ENCODE results near the gene SLC39A10. TPM values are rescaled to one million over a fixed set of nuclear protein-coding genes. Genes with fewer than 3 reads are reported as not detected.

SLC39A10 gene
- total RNA-seq, 2 experiments from 2014 or later = 36.1 to 37.4 TPM

DNA sequence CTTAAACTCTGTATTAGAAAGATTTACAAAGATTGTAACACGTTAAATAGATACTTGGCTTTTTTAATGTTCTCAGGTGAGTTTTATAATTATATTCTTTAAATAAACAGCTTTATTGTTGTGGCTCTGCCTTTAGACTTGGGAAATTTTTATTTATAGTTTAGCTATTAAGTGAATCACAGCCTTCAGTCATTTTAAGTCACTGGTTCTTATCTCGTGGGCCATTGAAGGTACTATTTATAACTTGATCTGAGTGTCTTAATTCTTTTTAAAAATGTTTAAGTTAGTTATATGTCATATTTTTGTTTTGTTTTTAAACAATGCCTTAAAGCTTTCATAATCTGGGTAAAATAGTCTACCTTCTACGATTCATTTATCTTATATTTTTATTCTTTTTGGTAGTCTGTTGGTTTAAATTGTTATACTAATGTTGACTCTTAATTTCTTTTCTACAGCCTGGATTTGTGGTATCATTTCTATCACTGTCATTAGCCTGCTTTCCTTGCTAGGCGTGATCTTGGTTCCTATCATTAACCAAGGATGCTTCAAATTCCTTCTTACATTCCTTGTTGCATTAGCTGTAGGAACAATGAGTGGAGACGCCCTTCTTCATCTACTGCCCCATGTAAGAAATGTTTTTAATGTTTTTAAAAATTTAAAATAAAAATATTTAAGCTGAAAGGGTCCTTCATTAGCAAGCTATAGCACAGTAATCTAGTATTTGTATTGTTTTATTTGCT is 49.3 kb downstream of the SLC39A10 start:
- Mint-ChIP-seq H3K4me3 (no peak overlapping the region), H3K9me3 (peaks cover 1% of the 10 kb centered on the region), H3K4me1 (ENCODE audit: low read depth) (no peaks in the 10 kb centered on the region), H3K27ac (no peak overlapping the region), H3K27me3 (no peaks in the 10 kb centered on the region), H3K36me3 (peaks cover 27% of the 10 kb centered on the region)
- no peak for DNase-seq
- intact Hi-C loops (cut with micrococcal nuclease) = no loop called here
- POLR2A ChIA-PET = no interaction called here
- CTCF ChIA-PET = no interaction called here

DNA sequence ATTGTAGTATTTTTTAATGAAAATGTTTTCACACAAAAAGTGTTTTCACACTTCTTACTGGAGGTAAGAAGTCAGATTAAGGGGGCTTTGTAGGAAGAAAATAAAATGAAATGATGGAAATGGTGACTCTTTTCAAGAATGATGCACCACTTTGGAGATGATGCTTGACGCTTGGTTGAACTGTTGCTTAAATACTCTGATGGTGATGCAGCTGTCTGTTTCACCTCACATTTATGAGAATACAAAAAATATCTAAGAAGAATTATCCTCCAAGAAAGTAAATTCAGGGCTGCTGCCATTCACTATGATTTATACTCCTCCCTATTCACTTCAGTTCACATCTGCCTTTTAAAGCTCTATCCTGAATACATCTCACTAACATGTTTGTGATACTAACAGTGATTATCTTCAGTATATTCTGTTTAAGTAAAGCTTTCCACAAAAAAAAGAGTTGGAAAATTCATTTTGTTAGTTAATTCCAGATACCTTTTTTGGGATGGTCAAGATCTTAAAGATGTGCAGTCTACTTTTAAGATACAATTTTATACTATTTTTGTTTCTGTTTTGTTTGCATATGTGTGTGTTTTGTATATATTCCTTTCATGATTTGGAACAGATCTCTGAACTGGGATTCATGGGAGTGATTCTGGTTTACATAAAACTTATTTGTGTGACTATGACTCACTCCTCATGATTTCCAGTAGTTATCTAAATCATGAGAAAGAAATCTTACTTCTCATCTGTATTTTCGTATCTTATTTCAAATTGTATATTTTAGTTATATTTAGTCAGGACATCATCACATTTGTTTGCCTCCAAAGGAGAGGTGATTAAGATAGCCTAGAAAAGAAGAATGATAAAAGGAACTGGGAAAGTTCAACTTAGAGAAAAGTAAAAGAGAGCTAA is 53.1 kb downstream of the SLC39A10 start:
- DNase-seq = no peak
- Mint-ChIP-seq H3K36me3 (peaks cover 25% of the 10 kb centered on the region), H3K27ac (no peak overlapping the region), H3K27me3 (no peaks in the 10 kb centered on the region), H3K4me1 (ENCODE audit: low read depth) (no peaks in the 10 kb centered on the region), H3K4me3 (no peak overlapping the region), H3K9me3 (no peaks in the 10 kb centered on the region)
- ChIA-PET POLR2A (no interaction called here), CTCF (interaction anchor here (0.8 kb wide), 1 partner anchor 17 kb away, joined by 3 read pairs; no protein-coding TSS in a partner anchor)
- intact Hi-C loops (cut with micrococcal nuclease) = no loop called here

DNA sequence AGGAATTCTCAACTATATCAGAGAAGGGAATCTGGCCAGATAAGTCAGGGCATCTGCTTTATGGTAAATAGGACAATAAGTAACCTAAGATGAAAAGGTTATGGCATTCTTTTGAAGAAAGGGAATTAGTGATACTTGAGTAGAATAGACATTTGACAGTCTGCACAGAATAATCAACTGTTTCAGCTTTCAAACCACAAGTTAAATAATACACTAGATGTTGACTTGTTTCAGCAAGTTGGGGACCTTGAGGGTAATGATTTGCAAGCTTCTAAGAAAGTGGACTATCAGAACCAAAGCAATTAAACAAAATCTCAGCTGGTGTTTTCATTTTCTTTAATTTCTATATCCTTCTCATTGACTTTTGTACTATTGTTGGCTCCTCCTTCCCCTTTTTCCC is 54.5 kb downstream of the SLC39A10 start:
- Mint-ChIP-seq H3K4me3 (no peak overlapping the region), H3K4me1 (ENCODE audit: low read depth) (no peaks in the 10 kb centered on the region), H3K36me3 (peaks cover 33% of the 10 kb centered on the region), H3K9me3 (no peaks in the 10 kb centered on the region), H3K27ac (no peak overlapping the region), H3K27me3 (no peaks in the 10 kb centered on the region)
- intact Hi-C loops (cut with micrococcal nuclease) = no loop called here
- no peak for DNase-seq
- POLR2A ChIA-PET = no interaction called here
- CTCF ChIA-PET = no interaction called here

DNA sequence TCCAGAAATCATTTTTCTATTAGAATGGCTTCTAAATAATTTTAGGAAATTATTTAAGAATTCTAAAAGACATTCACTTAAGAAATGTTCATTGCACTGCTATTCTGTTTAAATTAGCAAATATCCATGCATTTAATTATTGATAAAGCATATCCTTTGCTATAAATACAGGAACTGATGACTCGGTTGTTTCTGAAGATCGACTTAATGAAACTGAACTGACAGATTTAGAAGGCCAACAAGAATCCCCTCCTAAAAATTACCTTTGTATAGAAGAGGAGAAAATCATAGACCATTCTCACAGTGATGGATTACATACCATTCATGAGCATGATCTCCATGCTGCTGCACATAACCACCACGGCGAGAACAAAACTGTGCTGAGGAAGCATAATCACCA is 59.4 kb downstream of the SLC39A10 start:
- POLR2A ChIA-PET = no interaction called here
- H3K9me3 Mint-ChIP-seq = no peaks in the 10 kb centered on the region
- no peak overlapping the region for H3K4me3 Mint-ChIP-seq
- no peaks in the 10 kb centered on the region for H3K27me3 Mint-ChIP-seq
- H3K36me3 Mint-ChIP-seq = peaks cover 48% of the 10 kb centered on the region
- DNase-seq = no peak
- no peak overlapping the region for H3K27ac Mint-ChIP-seq
- CTCF ChIA-PET = no interaction called here
- intact Hi-C loops (cut with micrococcal nuclease) = no loop called here
- peaks cover 2% of the 10 kb centered on the region for H3K4me1 Mint-ChIP-seq (ENCODE audit: low read depth)

DNA sequence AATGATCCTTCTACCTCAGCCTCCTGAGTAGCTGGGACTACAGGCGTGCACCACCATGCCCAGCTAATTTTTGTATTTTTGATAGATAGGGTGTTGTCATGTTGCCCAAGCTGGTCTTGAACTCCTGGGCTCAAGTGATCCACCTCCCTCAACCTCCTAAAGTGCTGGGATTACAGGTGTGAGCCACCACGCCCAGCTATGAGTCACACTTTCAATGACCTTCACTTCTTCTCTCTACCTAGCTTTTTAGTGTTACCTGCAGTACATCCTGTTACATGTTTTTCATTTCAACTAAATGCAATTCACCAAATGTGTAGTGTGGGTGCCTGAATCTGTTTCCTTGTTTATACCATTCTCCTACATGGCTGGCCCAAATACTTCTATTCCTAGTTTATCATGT is 64.0 kb downstream of the SLC39A10 start:
- Mint-ChIP-seq H3K27ac (no peak overlapping the region), H3K27me3 (no peaks in the 10 kb centered on the region), H3K4me3 (no peak overlapping the region), H3K9me3 (no peaks in the 10 kb centered on the region), H3K4me1 (ENCODE audit: low read depth) (peaks cover 2% of the 10 kb centered on the region), H3K36me3 (peaks cover 39% of the 10 kb centered on the region)
- intact Hi-C loops (cut with micrococcal nuclease) = no loop called here
- ChIA-PET CTCF (no interaction called here), POLR2A (no interaction called here)
- no peak for DNase-seq

DNA sequence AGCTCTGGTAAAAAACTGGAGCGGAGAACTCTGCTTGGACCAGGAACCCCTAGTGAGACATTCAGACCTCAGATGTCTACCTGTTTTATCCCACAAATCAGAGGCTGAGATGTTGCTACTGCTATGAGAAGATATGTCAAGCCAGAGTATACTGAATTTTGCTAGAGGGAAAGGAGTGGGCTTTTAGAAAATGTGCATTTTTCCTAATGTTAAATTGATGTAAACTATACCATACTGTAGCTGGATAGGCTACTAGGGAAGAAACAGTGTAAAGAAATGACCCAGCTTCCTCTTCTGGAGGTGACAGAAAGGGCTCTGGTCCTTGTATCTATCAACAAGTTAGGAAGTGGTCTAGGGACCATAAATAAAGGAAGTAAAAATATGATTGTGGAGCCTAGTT is 65.0 kb downstream of the SLC39A10 start:
- intact Hi-C loops (cut with micrococcal nuclease) = no loop called here
- H3K4me1 Mint-ChIP-seq (ENCODE audit: low read depth) = peaks cover 2% of the 10 kb centered on the region
- DNase-seq = no peak
- no peak overlapping the region for H3K27ac Mint-ChIP-seq
- POLR2A ChIA-PET = no interaction called here
- H3K27me3 Mint-ChIP-seq = no peaks in the 10 kb centered on the region
- no peak overlapping the region for H3K4me3 Mint-ChIP-seq
- peaks cover 31% of the 10 kb centered on the region for H3K36me3 Mint-ChIP-seq
- CTCF ChIA-PET = no interaction called here
- no peaks in the 10 kb centered on the region for H3K9me3 Mint-ChIP-seq

DNA sequence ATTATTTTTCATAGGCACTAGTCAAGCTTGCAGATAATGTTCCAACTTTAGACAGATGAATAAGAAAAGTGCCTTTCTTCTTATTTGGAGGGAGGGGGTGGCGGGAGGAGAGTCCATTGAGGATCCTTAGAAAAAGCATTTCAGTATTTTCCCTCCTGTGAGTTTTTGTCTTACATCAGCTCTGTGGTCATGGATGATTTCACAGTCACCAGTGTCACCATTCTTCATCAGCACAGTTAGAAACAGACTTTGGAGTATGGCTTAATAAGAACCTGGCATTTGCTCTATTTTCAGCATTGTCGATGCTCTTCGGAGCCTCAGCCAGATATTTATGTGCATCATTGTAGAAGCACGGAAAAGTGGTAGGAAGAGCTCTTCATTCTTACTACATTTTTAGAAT is 70.1 kb downstream of the SLC39A10 start:
- DNase-seq = no peak
- intact Hi-C loops (cut with micrococcal nuclease) = no loop called here
- H3K36me3 Mint-ChIP-seq = peaks cover 41% of the 10 kb centered on the region
- ChIA-PET CTCF (interaction anchor here (1.3 kb wide), 1 partner anchor 17 kb away, joined by 3 read pairs; no protein-coding TSS in a partner anchor), POLR2A (no interaction called here)
- no peak overlapping the region for H3K4me3 Mint-ChIP-seq
- H3K4me1 Mint-ChIP-seq (ENCODE audit: low read depth) = no peaks in the 10 kb centered on the region
- no peaks in the 10 kb centered on the region for H3K9me3 Mint-ChIP-seq
- H3K27me3 Mint-ChIP-seq = no peaks in the 10 kb centered on the region
- no peak overlapping the region for H3K27ac Mint-ChIP-seq

DNA sequence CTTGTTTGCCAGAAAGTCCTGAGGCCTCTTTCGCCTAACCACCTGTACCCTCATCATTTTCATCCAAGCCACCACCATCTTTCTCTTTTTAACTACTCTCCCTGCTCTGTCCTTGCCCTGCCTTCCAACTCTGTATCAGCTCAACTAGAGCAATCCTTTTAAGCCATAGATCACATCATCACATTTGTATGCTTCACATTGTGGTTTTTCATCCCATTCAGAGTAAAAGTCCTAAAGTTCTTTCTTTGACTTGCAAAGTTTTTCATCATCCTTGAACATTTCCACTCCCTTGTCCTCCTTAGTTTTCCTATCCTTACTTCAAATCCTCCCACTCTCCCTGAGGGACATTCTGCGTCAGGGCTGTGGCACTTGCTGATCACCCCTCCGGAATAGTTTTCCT is 73.9 kb downstream of the SLC39A10 start:
- no peaks in the 10 kb centered on the region for H3K9me3 Mint-ChIP-seq
- intact Hi-C loops (cut with micrococcal nuclease) = no loop called here
- DNase-seq = no peak
- POLR2A ChIA-PET = no interaction called here
- no peaks in the 10 kb centered on the region for H3K4me1 Mint-ChIP-seq (ENCODE audit: low read depth)
- peaks cover 52% of the 10 kb centered on the region for H3K36me3 Mint-ChIP-seq
- CTCF ChIA-PET = no interaction called here
- no peaks in the 10 kb centered on the region for H3K27me3 Mint-ChIP-seq
- no peak overlapping the region for H3K4me3 Mint-ChIP-seq
- no peak overlapping the region for H3K27ac Mint-ChIP-seq

DNA sequence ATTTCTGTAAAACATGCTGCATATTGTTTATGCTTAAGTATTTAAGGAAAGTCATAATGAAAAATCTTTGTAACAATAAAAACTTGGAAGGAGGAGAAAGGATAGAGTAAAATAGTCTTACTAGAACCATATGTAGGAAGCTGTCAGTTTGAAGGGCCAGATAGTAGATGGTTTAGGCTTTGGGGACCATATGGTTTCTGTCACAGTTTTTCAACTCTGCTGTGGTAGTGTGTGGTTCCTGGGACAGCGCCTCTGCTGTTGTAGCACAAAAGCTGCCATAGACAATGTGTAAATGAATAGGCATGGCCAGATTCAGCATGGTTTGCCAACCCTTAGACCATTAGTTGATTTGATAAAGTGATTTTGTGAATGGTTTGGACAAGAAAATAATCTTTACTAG is 75.5 kb downstream of the SLC39A10 start:
- Mint-ChIP-seq H3K27me3 (no peaks in the 10 kb centered on the region), H3K36me3 (peaks cover 53% of the 10 kb centered on the region), H3K4me3 (no peak overlapping the region), H3K4me1 (ENCODE audit: low read depth) (no peaks in the 10 kb centered on the region), H3K27ac (no peak overlapping the region), H3K9me3 (no peaks in the 10 kb centered on the region)
- intact Hi-C loops (cut with micrococcal nuclease) = no loop called here
- ChIA-PET CTCF (no interaction called here), POLR2A (no interaction called here)
- no peak for DNase-seq

DNA sequence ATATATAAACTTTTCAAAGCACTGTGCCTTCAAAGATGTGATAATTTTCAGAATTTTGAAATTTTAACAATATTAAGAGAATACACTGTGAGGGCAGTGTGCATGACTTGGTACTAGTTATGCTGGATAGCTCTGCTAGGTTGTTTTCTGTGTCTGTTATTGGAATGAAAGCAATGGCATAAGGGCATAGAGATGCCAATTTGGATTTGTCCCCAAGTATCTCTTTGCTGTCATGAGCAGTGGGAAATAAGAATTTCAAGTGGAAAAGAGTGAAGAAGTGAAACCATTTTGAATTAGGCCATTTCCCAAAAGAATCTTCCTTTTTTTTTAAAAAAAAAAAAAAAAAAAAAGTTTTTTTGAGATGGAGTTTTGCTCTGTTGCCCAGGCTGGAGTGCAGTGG is 76.8 kb downstream of the SLC39A10 start:
- DNase-seq = no peak
- Mint-ChIP-seq H3K4me3 (no peak overlapping the region), H3K27ac (no peak overlapping the region), H3K9me3 (no peaks in the 10 kb centered on the region), H3K4me1 (ENCODE audit: low read depth) (no peaks in the 10 kb centered on the region), H3K27me3 (no peaks in the 10 kb centered on the region), H3K36me3 (peaks cover 58% of the 10 kb centered on the region)
- POLR2A ChIA-PET = interaction anchor here (0.8 kb wide), 1 partner anchor 32 kb away, joined by 4 read pairs; no protein-coding TSS in a partner anchor
- intact Hi-C loops (cut with micrococcal nuclease) = no loop called here
- CTCF ChIA-PET = no interaction called here

DNA sequence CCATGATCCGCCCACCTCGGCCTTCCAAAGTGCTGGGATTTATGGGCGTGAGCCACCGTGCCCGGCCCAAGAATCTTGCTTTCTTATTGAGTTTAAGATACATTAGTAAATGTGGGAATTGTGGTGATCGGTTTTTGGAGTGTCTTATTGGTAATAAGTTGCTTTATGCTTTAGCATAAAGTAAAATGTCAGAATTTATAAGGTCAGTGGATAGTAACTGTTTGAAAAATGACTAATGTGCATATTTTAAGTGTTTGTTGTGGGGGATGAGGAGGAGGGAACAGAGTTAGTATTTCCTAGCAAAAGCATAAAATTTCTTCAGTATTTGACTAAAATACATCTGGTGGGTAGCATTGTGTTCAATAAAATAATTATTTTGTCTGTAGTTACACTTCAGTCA is 77.4 kb downstream of the SLC39A10 start:
- H3K4me1 Mint-ChIP-seq (ENCODE audit: low read depth) = no peaks in the 10 kb centered on the region
- H3K36me3 Mint-ChIP-seq = peaks cover 58% of the 10 kb centered on the region
- POLR2A ChIA-PET = interaction anchor here (0.8 kb wide), 1 partner anchor 32 kb away, joined by 4 read pairs; no protein-coding TSS in a partner anchor
- no peaks in the 10 kb centered on the region for H3K9me3 Mint-ChIP-seq
- intact Hi-C loops (cut with micrococcal nuclease) = no loop called here
- no peak overlapping the region for H3K4me3 Mint-ChIP-seq
- H3K27me3 Mint-ChIP-seq = no peaks in the 10 kb centered on the region
- CTCF ChIA-PET = interaction anchor here (0.5 kb wide), 1 partner anchor 32 kb away, joined by 3 read pairs; no protein-coding TSS in a partner anchor
- H3K27ac Mint-ChIP-seq = no peak overlapping the region
- DNase-seq = no peak

DNA sequence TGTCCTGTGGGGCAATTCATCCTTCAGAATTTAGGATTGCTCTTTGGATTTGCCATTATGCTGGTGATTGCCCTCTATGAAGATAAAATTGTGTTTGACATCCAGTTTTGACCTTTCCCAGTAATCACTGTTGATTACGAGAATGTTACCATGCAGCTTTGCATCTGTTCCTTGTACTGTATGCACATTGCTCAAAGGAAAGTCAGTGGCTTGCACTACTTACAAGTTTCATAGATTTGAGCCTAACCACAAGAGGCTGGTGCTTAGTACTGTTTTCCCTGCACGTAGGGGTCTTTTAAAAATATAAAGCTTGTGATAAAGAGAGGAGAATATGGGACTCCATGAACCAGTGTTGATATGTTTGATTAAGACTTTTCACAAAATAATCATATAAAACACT is 77.9 kb downstream of the SLC39A10 start:
- Mint-ChIP-seq H3K4me3 (no peak overlapping the region), H3K4me1 (ENCODE audit: low read depth) (no peaks in the 10 kb centered on the region), H3K36me3 (peaks cover 56% of the 10 kb centered on the region), H3K9me3 (no peaks in the 10 kb centered on the region), H3K27me3 (no peaks in the 10 kb centered on the region), H3K27ac (no peak overlapping the region)
- DNase-seq = no peak
- ChIA-PET POLR2A (no interaction called here), CTCF (no interaction called here)
- intact Hi-C loops (cut with micrococcal nuclease) = no loop called here

DNA sequence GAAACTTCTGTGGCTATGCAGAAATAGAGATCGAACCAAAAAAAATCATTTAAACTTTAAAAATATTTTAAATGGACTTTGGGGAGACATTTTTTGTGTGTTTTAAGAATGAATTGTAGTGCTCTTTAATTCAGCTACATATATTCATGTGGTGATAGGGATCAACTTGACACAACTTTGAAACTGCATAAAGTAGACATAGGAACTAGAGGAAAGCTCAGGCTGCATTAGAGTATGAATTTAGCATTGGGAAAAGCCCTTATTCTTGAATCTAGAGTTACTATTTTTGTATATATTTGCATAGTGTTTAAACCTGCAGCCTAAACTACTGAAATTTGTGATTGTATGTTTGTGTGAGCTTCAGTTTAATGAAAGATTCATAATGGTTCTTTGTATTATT is 78.3 kb downstream of the SLC39A10 start:
- H3K9me3 Mint-ChIP-seq = no peaks in the 10 kb centered on the region
- no peaks in the 10 kb centered on the region for H3K27me3 Mint-ChIP-seq
- peaks cover 55% of the 10 kb centered on the region for H3K36me3 Mint-ChIP-seq
- CTCF ChIA-PET = no interaction called here
- intact Hi-C loops (cut with micrococcal nuclease) = no loop called here
- H3K27ac Mint-ChIP-seq = no peak overlapping the region
- POLR2A ChIA-PET = no interaction called here
- no peaks in the 10 kb centered on the region for H3K4me1 Mint-ChIP-seq (ENCODE audit: low read depth)
- DNase-seq = no peak
- no peak overlapping the region for H3K4me3 Mint-ChIP-seq

Data from activated CD4-positive, alpha-beta memory T cell treated with anti-CD3 and anti-CD28 coated beads for 36 hours (primary cell).